ENCODE data around the gene ABHD1.

GRCh38 chr2:27138111-27138510 lies 14.5 kb downstream of the ABHD1 start:
- TF ChIP-seq CTCF (IDR thresholded peaks at IDR 0.05) = no peak
- TF ChIP-seq POLR2A (IDR thresholded peaks at IDR 0.05) = no peak
